Central memory CD8-positive, alpha-beta T cell (primary cell): ENCODE results near the gene PAK6.

ENCODE experiments used
- ATAC-seq: fragments of 150-1000 bp; cut with Tn5 transposase; replicated peaks from 2 replicates; pipeline ENCODE4 v1.10.0; 2022; ENCODE audit warnings: mild to moderate bottlenecking, moderate FRiP score, moderate number of reproducible peaks; ENCODE audit not compliant: poor library complexity, severe bottlenecking; ENCODE audit errors: extremely low read depth
- DNase-seq, 2 donors: peaks; one replicate each; pipeline ENCODE4 v3.0.0; 2021; ENCODE audit warnings: low spot score in 2 of 2
- H3K27ac Mint-ChIP-seq: one replicate; pipeline ENCODE4 v1.8.0; 2022; ENCODE audit warnings: low read depth, mild to moderate bottlenecking, moderate library complexity, mixed read lengths
- H3K27me3 Mint-ChIP-seq: one replicate; pipeline ENCODE4 v1.8.0; 2022; ENCODE audit warnings: mixed read lengths
- H3K36me3 Mint-ChIP-seq: one replicate; pipeline ENCODE4 v1.8.0; 2022; ENCODE audit warnings: mild to moderate bottlenecking, moderate library complexity, mixed read lengths; ENCODE audit not compliant: insufficient read depth
- H3K4me1 Mint-ChIP-seq: one replicate; pipeline ENCODE4 v1.8.0; 2022; ENCODE audit warnings: mixed read lengths
- H3K4me3 Mint-ChIP-seq: one replicate; pipeline ENCODE4 v1.8.0; 2022; ENCODE audit warnings: mild to moderate bottlenecking, moderate library complexity, mixed read lengths
- H3K9me3 Mint-ChIP-seq: one replicate; pipeline ENCODE4 v1.8.0; 2022; ENCODE audit warnings: mixed read lengths

The PAK6 gene

GRCh38 chr15:40238532-40239403, at the start of gene PAK6:
Gene PAK6, plus strand, starts transcription at chr15:40239063. Its CDS starts 25,723 bp downstream, at chr15:40264786.
- H3K4me1 Mint-ChIP-seq, result peaks cover 9% of the 10 kb centered on the region
- peaks cover 27% of the 10 kb centered on the region for H3K27me3 Mint-ChIP-seq
- no peak for DNase-seq
- no peaks in the 10 kb centered on the region for H3K9me3 Mint-ChIP-seq
- peak; percentile 45 for ATAC-seq
- no peaks in the 10 kb centered on the region for H3K36me3 Mint-ChIP-seq
- H3K4me3 Mint-ChIP-seq, result peak within 1 kb of the TSS; percentile 42
- peak within 1 kb of the TSS; percentile 73 for H3K27ac Mint-ChIP-seq

GRCh38 chr15:40190591-40190990, 48.3 kb upstream of the PAK6 start:
- Mint-ChIP-seq H3K9me3 (no peaks in the 10 kb centered on the region), H3K4me1 (no peaks in the 10 kb centered on the region), H3K27ac (no peak overlapping the region), H3K36me3 (peaks cover 1% of the 10 kb centered on the region), H3K27me3 (no peaks in the 10 kb centered on the region), H3K4me3 (no peak overlapping the region)
- no peak for DNase-seq
- ATAC-seq, result no peak

GRCh38 chr15:40192942-40193341, 45.9 kb upstream of the PAK6 start:
- no peaks in the 10 kb centered on the region for H3K9me3 Mint-ChIP-seq
- ATAC-seq, result no peak
- no peaks in the 10 kb centered on the region for H3K36me3 Mint-ChIP-seq
- peaks cover 16% of the 10 kb centered on the region for H3K4me1 Mint-ChIP-seq
- H3K27me3 Mint-ChIP-seq, result no peaks in the 10 kb centered on the region
- H3K27ac Mint-ChIP-seq, result no peak overlapping the region
- H3K4me3 Mint-ChIP-seq, result no peak overlapping the region
- DNase-seq, result no peak

GRCh38 chr15:40197434-40197833, 41.4 kb upstream of the PAK6 start:
- Mint-ChIP-seq H3K4me1 (peaks cover 25% of the 10 kb centered on the region), H3K4me3 (peak overlapping the region; percentile 14), H3K27me3 (no peaks in the 10 kb centered on the region), H3K9me3 (no peaks in the 10 kb centered on the region), H3K27ac (peak overlapping the region; percentile 29), H3K36me3 (no peaks in the 10 kb centered on the region)
- no peak for DNase-seq
- ATAC-seq, result peak; percentile 68

- Mint-ChIP-seq H3K4me1 (peaks cover 25% of the 10 kb centered on the region), H3K27ac (no peak overlapping the region), H3K36me3 (no peaks in the 10 kb centered on the region), H3K9me3 (no peaks in the 10 kb centered on the region), H3K4me3 (no peak overlapping the region), H3K27me3 (no peaks in the 10 kb centered on the region)
- no peak for DNase-seq
- ATAC-seq, result no peak
Measured at GRCh38 chr15:40198355-40199085, 40.3 kb upstream of the PAK6 start.

GRCh38 chr15:40204100-40204499, 34.8 kb upstream of the PAK6 start:
- no peaks in the 10 kb centered on the region for H3K27me3 Mint-ChIP-seq
- DNase-seq, result no peak
- H3K9me3 Mint-ChIP-seq, result no peaks in the 10 kb centered on the region
- no peak for ATAC-seq
- H3K4me1 Mint-ChIP-seq, result peaks cover 3% of the 10 kb centered on the region
- H3K27ac Mint-ChIP-seq, result no peak overlapping the region
- no peaks in the 10 kb centered on the region for H3K36me3 Mint-ChIP-seq
- H3K4me3 Mint-ChIP-seq, result no peak overlapping the region

- H3K4me3 Mint-ChIP-seq, result no peak overlapping the region
- H3K4me1 Mint-ChIP-seq, result no peaks in the 10 kb centered on the region
- H3K27ac Mint-ChIP-seq, result no peak overlapping the region
- DNase-seq, result peak in 1 of 2 donors; percentile 58
- peaks cover 1% of the 10 kb centered on the region for H3K36me3 Mint-ChIP-seq
- H3K27me3 Mint-ChIP-seq, result no peaks in the 10 kb centered on the region
- H3K9me3 Mint-ChIP-seq, result no peaks in the 10 kb centered on the region
- ATAC-seq, result peak; percentile 88
Measured at GRCh38 chr15:40217166-40217824, 21.6 kb upstream of the PAK6 start.

- H3K27me3 Mint-ChIP-seq, result no peaks in the 10 kb centered on the region
- no peak for DNase-seq
- no peaks in the 10 kb centered on the region for H3K9me3 Mint-ChIP-seq
- H3K36me3 Mint-ChIP-seq, result peaks cover 1% of the 10 kb centered on the region
- no peak overlapping the region for H3K27ac Mint-ChIP-seq
- no peaks in the 10 kb centered on the region for H3K4me1 Mint-ChIP-seq
- no peak for ATAC-seq
- H3K4me3 Mint-ChIP-seq, result no peak overlapping the region
Measured at GRCh38 chr15:40219801-40220200, 19.1 kb upstream of the PAK6 start.

GRCh38 chr15:40222131-40222530, 16.7 kb upstream of the PAK6 start:
- Mint-ChIP-seq H3K4me1 (no peaks in the 10 kb centered on the region), H3K9me3 (no peaks in the 10 kb centered on the region), H3K27ac (no peak overlapping the region), H3K27me3 (no peaks in the 10 kb centered on the region), H3K36me3 (no peaks in the 10 kb centered on the region), H3K4me3 (no peak overlapping the region)
- no peak for ATAC-seq
- no peak for DNase-seq

- DNase-seq (no peak), ATAC-seq (no peak)
- Mint-ChIP-seq H3K4me1 (no peaks in the 10 kb centered on the region), H3K4me3 (no peak overlapping the region), H3K27me3 (no peaks in the 10 kb centered on the region), H3K27ac (peak overlapping the region; percentile 33), H3K36me3 (peaks cover 3% of the 10 kb centered on the region), H3K9me3 (no peaks in the 10 kb centered on the region)
Measured at GRCh38 chr15:40226736-40227135, 12.1 kb upstream of the PAK6 start.

- H3K9me3 Mint-ChIP-seq, result no peaks in the 10 kb centered on the region
- no peaks in the 10 kb centered on the region for H3K4me1 Mint-ChIP-seq
- H3K27me3 Mint-ChIP-seq, result no peaks in the 10 kb centered on the region
- ATAC-seq, result no peak
- no peak overlapping the region for H3K4me3 Mint-ChIP-seq
- H3K36me3 Mint-ChIP-seq, result peaks cover 3% of the 10 kb centered on the region
- no peak for DNase-seq
- H3K27ac Mint-ChIP-seq, result no peak overlapping the region
Measured at GRCh38 chr15:40229316-40229715, 9.5 kb upstream of the PAK6 start.

- Mint-ChIP-seq H3K9me3 (no peaks in the 10 kb centered on the region), H3K4me3 (no peak overlapping the region), H3K4me1 (no peaks in the 10 kb centered on the region), H3K27ac (no peak overlapping the region), H3K27me3 (no peaks in the 10 kb centered on the region), H3K36me3 (peaks cover 3% of the 10 kb centered on the region)
- DNase-seq, result no peak
- ATAC-seq, result no peak
Measured at GRCh38 chr15:40229956-40230355, 8.9 kb upstream of the PAK6 start.
